ENCODE measurements around the gene CNTNAP2. TPM values are rescaled to one million over a fixed set of nuclear protein-coding genes. Genes with fewer than 3 reads are reported as not detected.

Gene CNTNAP2
- total RNA-seq, 1 donor from 2014 or later: not detected

DNA sequence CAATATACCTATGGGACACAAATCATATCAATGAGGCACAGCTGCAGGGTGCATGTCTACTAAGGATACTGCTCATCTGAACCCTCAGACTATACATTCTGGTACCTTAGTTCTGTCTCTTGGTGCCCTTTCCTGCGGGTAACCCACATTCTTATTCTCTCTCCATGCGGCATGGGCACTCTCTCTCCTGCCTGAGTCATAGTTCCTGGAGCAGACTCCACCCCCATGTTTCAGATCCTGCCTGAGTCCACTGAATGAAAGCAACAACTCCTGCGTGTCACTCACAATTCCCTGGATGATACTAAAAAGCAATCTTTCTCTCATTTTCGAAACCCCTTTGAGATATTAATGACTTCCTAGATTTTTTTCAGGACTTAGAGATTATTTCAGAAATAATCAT lies 1820.8 kb downstream of the CNTNAP2 start:
- Mint-ChIP-seq H3K9me3 (no peaks in the 10 kb centered on the region), H3K4me1 (ENCODE audit: low read depth) (no peaks in the 10 kb centered on the region), H3K27me3 (ENCODE audit: insufficient read depth) (no peaks in the 10 kb centered on the region), H3K36me3 (ENCODE audit: low read depth) (no peaks in the 10 kb centered on the region), H3K27ac (no peak overlapping the region), H3K4me3 (no peak overlapping the region)
- DNase-seq (ENCODE audit: low spot score): no peak
- intact Hi-C loops (cut with micrococcal nuclease): no loop called here

DNA sequence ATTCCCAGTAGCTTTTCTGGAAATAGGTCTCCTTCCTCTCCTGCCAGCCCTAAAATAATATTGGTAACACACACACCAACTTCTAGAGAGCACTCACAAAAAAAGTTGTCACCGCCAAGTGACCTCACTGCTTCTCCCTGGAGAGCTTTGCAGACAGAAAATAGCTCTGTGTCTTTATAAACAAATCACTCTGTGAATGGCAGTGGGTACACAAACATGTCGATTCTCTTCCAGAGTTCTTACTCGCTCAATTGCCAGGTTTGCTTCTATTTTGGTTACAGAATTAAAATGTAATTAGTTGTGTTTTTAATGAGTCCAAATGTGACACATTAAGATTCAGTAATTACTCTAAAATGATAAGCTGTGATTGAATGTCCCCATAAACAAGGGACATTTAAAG lies 1824.8 kb downstream of the CNTNAP2 start:
- Mint-ChIP-seq H3K36me3 (ENCODE audit: low read depth) (no peaks in the 10 kb centered on the region), H3K9me3 (peaks cover 3% of the 10 kb centered on the region), H3K4me3 (no peak overlapping the region), H3K27ac (no peak overlapping the region), H3K27me3 (ENCODE audit: insufficient read depth) (no peaks in the 10 kb centered on the region), H3K4me1 (ENCODE audit: low read depth) (no peaks in the 10 kb centered on the region)
- intact Hi-C loops (cut with micrococcal nuclease): no loop called here
- DNase-seq (ENCODE audit: low spot score): no peak

DNA sequence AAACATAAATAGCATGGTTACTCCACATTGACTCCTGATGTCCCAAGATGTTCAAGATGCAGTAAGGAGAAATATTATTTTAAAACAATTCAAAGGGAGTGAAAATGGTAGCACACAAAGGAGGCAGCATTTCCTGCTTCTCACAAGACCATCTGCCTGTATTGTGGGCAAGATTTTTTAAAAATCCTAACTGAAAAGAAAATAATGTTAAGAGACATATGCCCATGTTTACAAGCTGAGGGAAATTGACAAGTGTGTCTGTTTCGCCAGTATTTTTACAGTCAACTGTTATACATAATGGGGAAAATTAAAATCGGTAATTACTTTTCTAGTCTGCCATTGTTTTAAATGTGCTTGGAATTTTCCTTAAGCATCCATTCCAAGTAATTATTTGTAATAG lies 1827.7 kb downstream of the CNTNAP2 start:
- no peaks in the 10 kb centered on the region for H3K4me1 Mint-ChIP-seq (ENCODE audit: low read depth)
- H3K9me3 Mint-ChIP-seq: peaks cover 3% of the 10 kb centered on the region
- H3K4me3 Mint-ChIP-seq: no peak overlapping the region
- no peaks in the 10 kb centered on the region for H3K36me3 Mint-ChIP-seq (ENCODE audit: low read depth)
- no peak overlapping the region for H3K27ac Mint-ChIP-seq
- DNase-seq (ENCODE audit: low spot score): no peak
- H3K27me3 Mint-ChIP-seq (ENCODE audit: insufficient read depth): no peaks in the 10 kb centered on the region
- intact Hi-C loops (cut with micrococcal nuclease): no loop called here

DNA sequence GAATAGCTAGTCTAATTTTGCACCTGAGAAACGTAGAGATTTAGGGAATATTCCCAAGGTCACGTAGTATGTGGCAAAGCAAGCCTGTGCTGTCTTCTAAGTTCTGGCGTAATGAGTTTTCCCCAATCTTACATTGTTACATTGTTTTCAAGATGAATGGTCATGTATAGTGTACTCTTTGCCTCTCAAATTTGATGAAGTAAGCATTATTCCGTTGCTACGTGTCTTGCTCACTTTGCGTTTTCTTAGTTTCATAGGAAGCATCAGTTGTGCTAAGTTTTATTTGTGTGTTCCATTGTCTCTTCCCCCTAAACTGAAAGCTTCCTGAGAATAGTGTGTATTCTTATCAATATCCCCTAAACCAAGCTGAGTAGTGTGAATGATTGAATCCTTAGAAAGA lies 1836.3 kb downstream of the CNTNAP2 start:
- intact Hi-C loops (cut with micrococcal nuclease): no loop called here

GRCh38 chr7:147968046-147968610 lies 1851.5 kb downstream of the CNTNAP2 start:
- Mint-ChIP-seq H3K36me3 (ENCODE audit: low read depth) (no peaks in the 10 kb centered on the region), H3K27me3 (ENCODE audit: insufficient read depth) (no peaks in the 10 kb centered on the region), H3K4me1 (ENCODE audit: low read depth) (no peaks in the 10 kb centered on the region), H3K27ac (no peak overlapping the region), H3K4me3 (no peak overlapping the region), H3K9me3 (no peaks in the 10 kb centered on the region)
- DNase-seq (ENCODE audit: low spot score): no peak
- intact Hi-C loops (cut with micrococcal nuclease): no loop called here

More for the DNA sequence above, 1836.3 kb downstream of the CNTNAP2 start:
- Mint-ChIP-seq H3K9me3 (no peaks in the 10 kb centered on the region), H3K27me3 (ENCODE audit: insufficient read depth) (no peaks in the 10 kb centered on the region), H3K36me3 (ENCODE audit: low read depth) (no peaks in the 10 kb centered on the region), H3K4me3 (no peak overlapping the region), H3K27ac (no peak overlapping the region), H3K4me1 (ENCODE audit: low read depth) (no peaks in the 10 kb centered on the region)
- DNase-seq (ENCODE audit: low spot score): no peak

DNA sequence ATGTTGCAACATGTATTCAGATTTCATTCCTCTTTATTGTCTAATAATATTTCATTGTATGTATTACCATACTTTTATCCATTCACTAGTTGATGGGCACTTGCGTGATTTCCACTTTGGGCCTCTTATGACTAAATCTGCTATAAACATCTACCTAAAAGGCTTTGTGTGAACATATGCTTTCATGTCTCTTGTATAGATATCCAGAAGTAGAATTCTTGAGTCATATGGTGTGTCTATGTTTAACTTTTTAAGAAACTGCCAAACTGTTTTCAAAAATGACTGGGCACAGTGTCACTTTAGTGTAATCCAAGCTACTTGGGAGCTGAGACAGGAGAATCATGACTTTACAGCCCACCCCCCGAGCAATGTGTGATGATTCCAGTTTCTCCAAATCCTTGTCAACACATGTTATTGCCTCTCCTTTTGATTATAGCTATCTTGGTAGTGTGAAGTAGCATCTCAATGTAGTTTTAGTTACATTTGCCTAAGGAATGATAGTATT lies 1855.1 kb downstream of the CNTNAP2 start:
- H3K9me3 Mint-ChIP-seq: no peaks in the 10 kb centered on the region
- no peaks in the 10 kb centered on the region for H3K4me1 Mint-ChIP-seq (ENCODE audit: low read depth)
- H3K36me3 Mint-ChIP-seq (ENCODE audit: low read depth): no peaks in the 10 kb centered on the region
- H3K4me3 Mint-ChIP-seq: no peak overlapping the region
- intact Hi-C loops (cut with micrococcal nuclease): no loop called here
- H3K27me3 Mint-ChIP-seq (ENCODE audit: insufficient read depth): no peaks in the 10 kb centered on the region
- DNase-seq (ENCODE audit: low spot score): no peak
- no peak overlapping the region for H3K27ac Mint-ChIP-seq

DNA sequence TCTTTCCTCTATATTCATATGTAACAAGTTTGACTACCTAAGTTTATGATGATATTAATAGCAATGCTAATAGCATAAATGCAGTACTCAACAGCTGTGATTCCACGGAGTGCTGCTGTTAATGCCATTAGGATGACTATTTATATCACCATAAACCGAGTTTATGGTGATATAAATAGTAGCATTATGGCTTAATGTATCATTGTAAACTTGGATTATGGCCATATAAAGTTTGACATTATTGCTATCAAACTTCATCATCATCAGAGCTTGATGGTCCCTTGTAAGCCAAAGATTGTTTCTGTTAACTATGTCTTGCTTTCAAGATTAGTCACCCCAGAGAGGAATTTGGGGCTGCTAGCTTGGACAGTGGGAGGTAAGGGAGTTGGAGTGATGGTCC lies 1861.6 kb downstream of the CNTNAP2 start:
- H3K4me3 Mint-ChIP-seq: no peak overlapping the region
- no peaks in the 10 kb centered on the region for H3K9me3 Mint-ChIP-seq
- H3K27me3 Mint-ChIP-seq (ENCODE audit: insufficient read depth): no peaks in the 10 kb centered on the region
- H3K4me1 Mint-ChIP-seq (ENCODE audit: low read depth): no peaks in the 10 kb centered on the region
- DNase-seq (ENCODE audit: low spot score): no peak
- H3K27ac Mint-ChIP-seq: no peak overlapping the region
- H3K36me3 Mint-ChIP-seq (ENCODE audit: low read depth): no peaks in the 10 kb centered on the region
- intact Hi-C loops (cut with micrococcal nuclease): no loop called here

- DNase-seq (ENCODE audit: low spot score): no peak
- no peaks in the 10 kb centered on the region for H3K9me3 Mint-ChIP-seq
- no peak overlapping the region for H3K4me3 Mint-ChIP-seq
- H3K4me1 Mint-ChIP-seq (ENCODE audit: low read depth): no peaks in the 10 kb centered on the region
- H3K27ac Mint-ChIP-seq: no peak overlapping the region
- no peaks in the 10 kb centered on the region for H3K36me3 Mint-ChIP-seq (ENCODE audit: low read depth)
- peaks cover 2% of the 10 kb centered on the region for H3K27me3 Mint-ChIP-seq (ENCODE audit: insufficient read depth)
- intact Hi-C loops (cut with micrococcal nuclease): no loop called here
Measured at GRCh38 chr7:147978651-147979050, 1862.0 kb downstream of the CNTNAP2 start.

- Mint-ChIP-seq H3K4me1 (ENCODE audit: low read depth) (no peaks in the 10 kb centered on the region), H3K4me3 (no peak overlapping the region), H3K27ac (no peak overlapping the region), H3K9me3 (no peaks in the 10 kb centered on the region), H3K27me3 (ENCODE audit: insufficient read depth) (peaks cover 2% of the 10 kb centered on the region), H3K36me3 (ENCODE audit: low read depth) (no peaks in the 10 kb centered on the region)
- intact Hi-C loops (cut with micrococcal nuclease): no loop called here
- no peak for DNase-seq (ENCODE audit: low spot score)
Measured at GRCh38 chr7:147980826-147981813, 1864.5 kb downstream of the CNTNAP2 start.

DNA sequence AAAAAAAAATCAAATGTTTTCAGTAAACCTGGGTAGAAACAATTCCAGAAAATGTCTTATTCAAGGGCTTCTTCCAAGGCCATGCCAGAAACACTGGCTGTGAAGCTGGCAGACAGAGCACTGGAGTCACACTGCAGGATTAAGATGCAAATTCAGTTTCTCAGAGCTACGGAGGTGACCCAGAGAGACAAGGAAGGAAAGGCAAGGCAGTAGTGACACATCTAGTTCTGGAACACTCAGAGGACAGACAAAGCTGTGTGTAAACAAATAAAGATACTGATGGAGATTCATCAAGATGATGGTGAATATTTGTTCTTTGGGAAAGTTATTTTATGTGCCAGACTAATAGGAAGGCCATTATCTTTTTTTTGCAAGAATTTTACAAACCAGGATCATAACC lies 1865.7 kb downstream of the CNTNAP2 start:
- Mint-ChIP-seq H3K4me3 (no peak overlapping the region), H3K9me3 (no peaks in the 10 kb centered on the region), H3K27ac (no peak overlapping the region), H3K4me1 (ENCODE audit: low read depth) (no peaks in the 10 kb centered on the region), H3K27me3 (ENCODE audit: insufficient read depth) (peaks cover 2% of the 10 kb centered on the region), H3K36me3 (ENCODE audit: low read depth) (no peaks in the 10 kb centered on the region)
- DNase-seq (ENCODE audit: low spot score): no peak
- intact Hi-C loops (cut with micrococcal nuclease): no loop called here

DNA sequence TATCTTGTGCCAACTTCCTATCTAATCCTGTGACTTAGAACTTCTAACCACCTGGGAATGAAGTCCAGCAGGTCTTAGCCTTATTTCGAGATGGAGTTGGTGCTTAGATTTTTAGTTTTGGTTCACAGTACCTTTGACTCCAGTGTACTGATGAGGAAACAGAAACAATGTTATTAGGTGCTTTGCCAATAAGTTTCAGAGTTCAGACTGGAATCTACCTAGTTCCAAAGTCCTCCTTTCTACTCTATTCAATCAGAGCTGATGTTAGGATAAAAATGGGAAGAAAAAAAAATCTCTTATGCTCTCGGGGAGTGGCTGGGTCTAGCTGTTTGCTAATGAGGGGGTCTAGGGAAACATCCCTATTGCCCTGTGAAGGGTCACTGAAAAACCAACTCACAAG lies 1867.7 kb downstream of the CNTNAP2 start:
- intact Hi-C loops (cut with micrococcal nuclease): no loop called here
- H3K9me3 Mint-ChIP-seq: no peaks in the 10 kb centered on the region
- peaks cover 2% of the 10 kb centered on the region for H3K27me3 Mint-ChIP-seq (ENCODE audit: insufficient read depth)
- no peak overlapping the region for H3K4me3 Mint-ChIP-seq
- H3K27ac Mint-ChIP-seq: no peak overlapping the region
- H3K4me1 Mint-ChIP-seq (ENCODE audit: low read depth): no peaks in the 10 kb centered on the region
- no peak for DNase-seq (ENCODE audit: low spot score)
- no peaks in the 10 kb centered on the region for H3K36me3 Mint-ChIP-seq (ENCODE audit: low read depth)

- Mint-ChIP-seq H3K27me3 (ENCODE audit: insufficient read depth) (no peaks in the 10 kb centered on the region), H3K36me3 (ENCODE audit: low read depth) (no peaks in the 10 kb centered on the region), H3K9me3 (no peaks in the 10 kb centered on the region), H3K4me1 (ENCODE audit: low read depth) (no peaks in the 10 kb centered on the region), H3K27ac (no peak overlapping the region), H3K4me3 (no peak overlapping the region)
- DNase-seq (ENCODE audit: low spot score): no peak
- intact Hi-C loops (cut with micrococcal nuclease): no loop called here
Measured at GRCh38 chr7:147990079-147990478, 1873.5 kb downstream of the CNTNAP2 start.

GRCh38 chr7:147990942-147991341 lies 1874.3 kb downstream of the CNTNAP2 start:
- Mint-ChIP-seq H3K4me1 (ENCODE audit: low read depth) (no peaks in the 10 kb centered on the region), H3K9me3 (no peaks in the 10 kb centered on the region), H3K27me3 (ENCODE audit: insufficient read depth) (no peaks in the 10 kb centered on the region), H3K4me3 (no peak overlapping the region), H3K36me3 (ENCODE audit: low read depth) (no peaks in the 10 kb centered on the region), H3K27ac (no peak overlapping the region)
- DNase-seq (ENCODE audit: low spot score): no peak
- intact Hi-C loops (cut with micrococcal nuclease): no loop called here
